WI38 (cell line): Measurements from ENCODE around the gene SELENOI.

ENCODE experiments used
- H3K4me3 ChIP-seq: 2 replicates; pipeline ENCODE4 v1.5.1; 2011; ENCODE audit warnings: low read depth, mild to moderate bottlenecking, control low read depth, low read length
- CTCF ChIP-seq: IDR thresholded peaks from 2 replicates; pipeline ENCODE4 v1.5.1; 2012; ENCODE audit warnings: low read depth, mild to moderate bottlenecking, control low read depth, low read length

Gene SELENOI

GRCh38 chr2:26442707-26443106 is 96.8 kb downstream of the SELENOI start:
- H3K4me3 ChIP-seq, result no peak overlapping the region
- TF ChIP-seq CTCF, result no peak

GRCh38 chr2:26444236-26444635 is 98.3 kb downstream of the SELENOI start:
- no peak overlapping the region for H3K4me3 ChIP-seq
- no peak for TF ChIP-seq CTCF
